ENCODE measurements around the gene CXCR5. TPM values are rescaled to one million over a fixed set of nuclear protein-coding genes. Genes with fewer than 3 reads are reported as not detected.
A peak's percentile ranks its signal among the peaks of the same experiment; 100 is the strongest.

Gene CXCR5
- total and polyA plus RNA-seq, 7 donors, result 0.14 to 0.25 (median 0.19) TPM; not detected in 3

DNA sequence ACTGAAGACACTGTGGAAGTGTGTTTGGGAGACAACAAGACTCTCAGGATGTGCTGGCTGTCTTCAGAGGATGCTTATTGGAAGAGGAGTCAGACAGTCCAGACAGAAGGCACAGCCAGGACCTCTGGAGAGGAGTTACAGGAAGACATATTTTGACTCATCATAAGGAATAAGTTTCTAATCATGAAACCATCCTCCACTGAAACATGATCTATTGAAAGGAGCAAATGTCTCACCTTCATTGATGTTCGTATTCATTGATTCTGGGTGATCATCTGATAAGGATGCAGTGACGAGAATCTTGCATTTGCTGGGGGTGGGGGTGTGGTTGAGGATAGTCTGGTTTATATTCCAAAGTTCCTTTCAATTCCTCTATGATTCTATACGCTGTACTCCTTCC, 2.5 kb upstream of the CXCR5 start:
- ATAC-seq, result no peak
- Histone ChIP-seq H3K27me3 (ENCODE audit: insufficient read depth in 3 of 3, low read length in 2 of 3) (peaks cover 0 to 2% (median 0%) of the 10 kb centered on the region in 3 donors), H3K36me3 (ENCODE audit: insufficient read depth in 1 of 2, low read depth in 1 of 2) (no peaks in the 10 kb centered on the region), H3K4me1 (no peaks in the 10 kb centered on the region), H3K27ac (no peak overlapping the region), H3K4me3 (no peak overlapping the region), H3K9me3 (no peaks in the 10 kb centered on the region)
- TF ChIP-seq, protein P1, sequence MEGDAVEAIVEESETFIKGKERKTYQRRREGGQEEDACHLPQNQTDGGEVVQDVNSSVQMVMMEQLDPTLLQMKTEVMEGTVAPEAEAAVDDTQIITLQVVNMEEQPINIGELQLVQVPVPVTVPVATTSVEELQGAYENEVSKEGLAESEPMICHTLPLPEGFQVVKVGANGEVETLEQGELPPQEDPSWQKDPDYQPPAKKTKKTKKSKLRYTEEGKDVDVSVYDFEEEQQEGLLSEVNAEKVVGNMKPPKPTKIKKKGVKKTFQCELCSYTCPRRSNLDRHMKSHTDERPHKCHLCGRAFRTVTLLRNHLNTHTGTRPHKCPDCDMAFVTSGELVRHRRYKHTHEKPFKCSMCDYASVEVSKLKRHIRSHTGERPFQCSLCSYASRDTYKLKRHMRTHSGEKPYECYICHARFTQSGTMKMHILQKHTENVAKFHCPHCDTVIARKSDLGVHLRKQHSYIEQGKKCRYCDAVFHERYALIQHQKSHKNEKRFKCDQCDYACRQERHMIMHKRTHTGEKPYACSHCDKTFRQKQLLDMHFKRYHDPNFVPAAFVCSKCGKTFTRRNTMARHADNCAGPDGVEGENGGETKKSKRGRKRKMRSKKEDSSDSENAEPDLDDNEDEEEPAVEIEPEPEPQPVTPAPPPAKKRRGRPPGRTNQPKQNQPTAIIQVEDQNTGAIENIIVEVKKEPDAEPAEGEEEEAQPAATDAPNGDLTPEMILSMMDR (IDR thresholded peaks at IDR 0.05), result no peak
- DNase-seq, result no peak
- whole genome bisulfite sequencing, 3 donors, result 81 to 83% (median 81%) methylated on average over 3 of the region's 3 CpGs
- intact Hi-C loops (cut with DNase I), result no loop called here

DNA sequence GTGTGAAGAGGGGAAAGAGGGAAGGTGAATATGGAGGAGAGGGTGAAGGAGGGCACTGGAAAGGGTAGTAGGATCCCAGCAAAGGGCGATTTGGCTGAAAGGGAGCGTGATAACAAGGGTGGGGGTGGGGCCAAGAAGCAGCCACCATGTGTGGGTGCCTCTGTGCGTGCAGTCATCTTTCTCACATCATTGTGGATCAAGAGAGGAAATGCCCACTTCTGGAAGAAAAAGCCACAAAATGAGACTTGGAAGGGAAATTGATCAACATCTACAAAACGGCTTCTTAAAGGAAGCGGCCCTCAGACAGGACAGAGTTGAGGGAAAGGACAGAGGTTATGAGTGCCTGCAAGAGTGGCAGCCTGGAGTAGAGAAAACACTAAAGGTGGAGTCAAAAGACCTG, 1.2 kb upstream of the CXCR5 start:
- Histone ChIP-seq H3K4me3 (no peak overlapping the region), H3K4me1 (peaks cover 2% of the 10 kb centered on the region), H3K36me3 (ENCODE audit: insufficient read depth in 1 of 2, low read depth in 1 of 2) (no peaks in the 10 kb centered on the region), H3K9me3 (no peaks in the 10 kb centered on the region), H3K27ac (no peak overlapping the region), H3K27me3 (ENCODE audit: insufficient read depth in 3 of 3, low read length in 2 of 3) (peaks cover 0 to 2% (median 0%) of the 10 kb centered on the region in 3 donors)
- peak in 1 of 2 donors; percentile 6 for DNase-seq
- TF ChIP-seq, protein P1 (IDR thresholded peaks at IDR 0.05), result no peak
- intact Hi-C loops (cut with DNase I), result no loop called here
- WGBS, 3 donors, result 73 to 80% (median 78%) methylated on average over 5 of the region's 5 CpGs
- no peak for ATAC-seq

DNA sequence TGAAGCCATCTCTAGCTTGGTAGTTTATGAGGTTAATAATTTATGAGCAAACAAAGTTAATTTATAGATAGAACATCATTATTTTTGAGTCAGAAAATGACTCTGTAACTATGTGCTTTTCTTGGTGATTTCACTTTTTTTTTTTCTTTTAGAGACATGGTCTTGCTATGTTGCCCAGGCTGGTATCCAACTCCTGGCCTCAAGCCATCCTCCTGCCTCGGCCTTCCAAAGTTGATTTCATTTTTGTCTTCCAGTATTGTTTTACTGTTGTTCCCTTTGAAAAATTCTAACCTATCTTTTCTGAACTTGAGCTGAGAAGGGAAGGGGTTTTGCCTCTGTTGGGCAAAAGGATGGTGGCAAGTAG, 706 bp upstream of the CXCR5 start:
- ATAC-seq (no peak), DNase-seq (peak in 1 of 2 donors; percentile 3)
- intact Hi-C loops (cut with DNase I), result no loop called here
- Histone ChIP-seq H3K9me3 (no peaks in the 10 kb centered on the region), H3K36me3 (ENCODE audit: insufficient read depth in 1 of 2, low read depth in 1 of 2) (no peaks in the 10 kb centered on the region), H3K27ac (no peak overlapping the region), H3K27me3 (ENCODE audit: insufficient read depth in 3 of 3, low read length in 2 of 3) (peaks cover 0 to 2% (median 0%) of the 10 kb centered on the region in 3 donors), H3K4me3 (no peak overlapping the region), H3K4me1 (peaks cover 7% of the 10 kb centered on the region)
- WGBS, 3 donors, result 11 to 41% (median 25%) methylated on average over 1 of the region's 1 CpG
- TF ChIP-seq, protein P1 (IDR thresholded peaks at IDR 0.05), result no peak

DNA sequence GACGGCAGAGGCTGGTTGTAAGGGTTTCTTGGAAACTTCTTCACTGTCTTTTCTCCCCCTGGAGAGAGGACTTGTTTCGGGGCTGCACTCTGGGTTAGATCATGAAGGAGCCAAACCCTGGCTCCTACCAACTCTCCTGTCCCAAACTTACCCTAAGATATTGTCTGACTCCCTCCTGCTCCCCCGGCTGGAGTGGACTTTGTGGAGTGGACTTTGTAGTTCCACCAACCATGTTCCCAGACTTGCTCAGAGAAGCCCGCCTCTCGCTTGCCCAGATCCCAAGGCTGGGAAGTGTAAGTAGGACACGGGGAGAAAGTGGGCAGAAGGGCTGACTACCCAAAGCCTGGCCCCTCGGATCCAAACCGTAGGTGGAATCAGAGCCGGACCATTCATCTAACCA, 1.2 kb downstream of the CXCR5 start:
- 89 to 92% (median 92%) methylated on average over 9 of the region's 9 CpGs for WGBS, 3 donors
- H3K27me3 ChIP-seq (ENCODE audit: insufficient read depth in 3 of 3, low read length in 2 of 3), result peaks cover 0 to 2% (median 0%) of the 10 kb centered on the region in 3 donors
- intact Hi-C loops (cut with DNase I), result no loop called here
- no peaks in the 10 kb centered on the region for H3K9me3 ChIP-seq
- no peak for ATAC-seq
- no peak overlapping the region for H3K4me3 ChIP-seq
- DNase-seq, result peak in 1 of 2 donors; percentile 27
- H3K27ac ChIP-seq, result no peak overlapping the region
- no peaks in the 10 kb centered on the region for H3K36me3 ChIP-seq (ENCODE audit: insufficient read depth in 1 of 2, low read depth in 1 of 2)
- peaks cover 26% of the 10 kb centered on the region for H3K4me1 ChIP-seq
- TF ChIP-seq, protein P1 (IDR thresholded peaks at IDR 0.05), result no peak

DNA sequence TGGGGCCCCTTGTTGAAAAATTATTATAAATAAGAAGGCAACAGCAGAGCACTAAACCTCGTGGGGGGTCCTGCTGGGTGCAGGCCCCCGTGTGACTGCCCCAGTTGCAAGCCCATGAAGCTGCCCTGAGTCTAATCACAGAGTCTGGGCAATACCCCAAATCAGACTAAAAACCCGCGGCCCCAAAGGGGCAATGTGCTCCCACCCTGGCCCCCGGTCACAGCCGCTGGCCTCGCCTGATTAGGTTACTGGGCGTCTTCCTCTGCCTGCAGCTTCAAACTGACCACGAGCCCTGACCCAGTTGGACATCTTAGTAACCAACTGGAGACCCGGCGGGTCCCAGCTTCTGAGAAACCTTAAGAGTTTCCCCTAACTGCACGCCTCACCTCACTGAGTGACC, 1.6 kb downstream of the CXCR5 start:
- WGBS, 3 donors, result 87 to 89% (median 88%) methylated on average over 12 of the region's 12 CpGs
- ATAC-seq, result no peak

More for the DNA sequence above, 1.6 kb downstream of the CXCR5 start:
- Histone ChIP-seq H3K4me1 (peaks cover 30% of the 10 kb centered on the region), H3K4me3 (no peak overlapping the region), H3K27ac (no peak overlapping the region), H3K9me3 (no peaks in the 10 kb centered on the region), H3K36me3 (ENCODE audit: insufficient read depth in 1 of 2, low read depth in 1 of 2) (no peaks in the 10 kb centered on the region), H3K27me3 (ENCODE audit: insufficient read depth in 3 of 3, low read length in 2 of 3) (peaks cover 0 to 2% (median 0%) of the 10 kb centered on the region in 3 donors)
- intact Hi-C loops (cut with DNase I), result no loop called here
- DNase-seq, result peak in 1 of 2 donors; percentile 42
- TF ChIP-seq, protein P1 (IDR thresholded peaks at IDR 0.05), result no peak
